Measurements from ENCODE around the gene SYPL1. TPM values are rescaled to one million over a fixed set of nuclear protein-coding genes. Genes with fewer than 3 reads are reported as not detected.

SYPL1 gene
- total and polyA plus RNA-seq, 9 of the 15 experiments (the other 6 are each of a cell fraction or from before 2014, with no cell fraction given), result 23.8 to 214 (median 70.2) TPM

DNA sequence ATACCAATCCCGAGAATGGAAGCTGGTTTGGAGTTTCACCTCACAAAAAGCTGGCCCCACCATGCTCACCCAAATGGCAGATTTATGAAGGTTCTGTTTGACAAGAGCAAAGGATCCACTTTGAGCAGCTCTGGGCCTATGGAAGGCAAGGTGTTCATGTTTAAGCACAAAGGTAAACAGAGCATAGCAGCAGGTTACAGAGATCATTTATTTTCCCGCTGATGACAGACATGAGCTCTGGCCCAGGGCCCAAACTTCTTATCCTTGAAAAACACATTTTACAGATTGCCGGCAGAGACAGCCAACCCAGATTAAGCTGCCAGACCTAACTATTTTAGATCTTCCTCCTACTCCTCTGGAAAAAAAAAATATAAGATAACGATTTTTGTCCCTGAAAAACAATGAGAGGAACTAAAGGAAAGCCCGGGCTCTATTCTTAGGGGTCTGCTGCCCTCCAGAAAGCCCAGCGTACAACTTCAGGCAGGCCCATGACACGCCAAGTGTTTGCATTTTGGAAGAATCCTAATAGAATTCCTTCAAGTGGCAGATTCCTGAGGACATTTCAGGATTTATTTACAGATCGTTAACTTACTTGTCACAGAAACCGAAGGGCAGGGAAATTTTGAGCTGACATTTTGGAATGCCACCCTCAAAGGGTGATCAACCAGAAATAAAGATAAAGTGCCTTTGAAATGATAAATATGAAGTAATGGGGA is 40.0 kb downstream of the SYPL1 start (continued):
- TF ChIP-seq, protein P1, sequence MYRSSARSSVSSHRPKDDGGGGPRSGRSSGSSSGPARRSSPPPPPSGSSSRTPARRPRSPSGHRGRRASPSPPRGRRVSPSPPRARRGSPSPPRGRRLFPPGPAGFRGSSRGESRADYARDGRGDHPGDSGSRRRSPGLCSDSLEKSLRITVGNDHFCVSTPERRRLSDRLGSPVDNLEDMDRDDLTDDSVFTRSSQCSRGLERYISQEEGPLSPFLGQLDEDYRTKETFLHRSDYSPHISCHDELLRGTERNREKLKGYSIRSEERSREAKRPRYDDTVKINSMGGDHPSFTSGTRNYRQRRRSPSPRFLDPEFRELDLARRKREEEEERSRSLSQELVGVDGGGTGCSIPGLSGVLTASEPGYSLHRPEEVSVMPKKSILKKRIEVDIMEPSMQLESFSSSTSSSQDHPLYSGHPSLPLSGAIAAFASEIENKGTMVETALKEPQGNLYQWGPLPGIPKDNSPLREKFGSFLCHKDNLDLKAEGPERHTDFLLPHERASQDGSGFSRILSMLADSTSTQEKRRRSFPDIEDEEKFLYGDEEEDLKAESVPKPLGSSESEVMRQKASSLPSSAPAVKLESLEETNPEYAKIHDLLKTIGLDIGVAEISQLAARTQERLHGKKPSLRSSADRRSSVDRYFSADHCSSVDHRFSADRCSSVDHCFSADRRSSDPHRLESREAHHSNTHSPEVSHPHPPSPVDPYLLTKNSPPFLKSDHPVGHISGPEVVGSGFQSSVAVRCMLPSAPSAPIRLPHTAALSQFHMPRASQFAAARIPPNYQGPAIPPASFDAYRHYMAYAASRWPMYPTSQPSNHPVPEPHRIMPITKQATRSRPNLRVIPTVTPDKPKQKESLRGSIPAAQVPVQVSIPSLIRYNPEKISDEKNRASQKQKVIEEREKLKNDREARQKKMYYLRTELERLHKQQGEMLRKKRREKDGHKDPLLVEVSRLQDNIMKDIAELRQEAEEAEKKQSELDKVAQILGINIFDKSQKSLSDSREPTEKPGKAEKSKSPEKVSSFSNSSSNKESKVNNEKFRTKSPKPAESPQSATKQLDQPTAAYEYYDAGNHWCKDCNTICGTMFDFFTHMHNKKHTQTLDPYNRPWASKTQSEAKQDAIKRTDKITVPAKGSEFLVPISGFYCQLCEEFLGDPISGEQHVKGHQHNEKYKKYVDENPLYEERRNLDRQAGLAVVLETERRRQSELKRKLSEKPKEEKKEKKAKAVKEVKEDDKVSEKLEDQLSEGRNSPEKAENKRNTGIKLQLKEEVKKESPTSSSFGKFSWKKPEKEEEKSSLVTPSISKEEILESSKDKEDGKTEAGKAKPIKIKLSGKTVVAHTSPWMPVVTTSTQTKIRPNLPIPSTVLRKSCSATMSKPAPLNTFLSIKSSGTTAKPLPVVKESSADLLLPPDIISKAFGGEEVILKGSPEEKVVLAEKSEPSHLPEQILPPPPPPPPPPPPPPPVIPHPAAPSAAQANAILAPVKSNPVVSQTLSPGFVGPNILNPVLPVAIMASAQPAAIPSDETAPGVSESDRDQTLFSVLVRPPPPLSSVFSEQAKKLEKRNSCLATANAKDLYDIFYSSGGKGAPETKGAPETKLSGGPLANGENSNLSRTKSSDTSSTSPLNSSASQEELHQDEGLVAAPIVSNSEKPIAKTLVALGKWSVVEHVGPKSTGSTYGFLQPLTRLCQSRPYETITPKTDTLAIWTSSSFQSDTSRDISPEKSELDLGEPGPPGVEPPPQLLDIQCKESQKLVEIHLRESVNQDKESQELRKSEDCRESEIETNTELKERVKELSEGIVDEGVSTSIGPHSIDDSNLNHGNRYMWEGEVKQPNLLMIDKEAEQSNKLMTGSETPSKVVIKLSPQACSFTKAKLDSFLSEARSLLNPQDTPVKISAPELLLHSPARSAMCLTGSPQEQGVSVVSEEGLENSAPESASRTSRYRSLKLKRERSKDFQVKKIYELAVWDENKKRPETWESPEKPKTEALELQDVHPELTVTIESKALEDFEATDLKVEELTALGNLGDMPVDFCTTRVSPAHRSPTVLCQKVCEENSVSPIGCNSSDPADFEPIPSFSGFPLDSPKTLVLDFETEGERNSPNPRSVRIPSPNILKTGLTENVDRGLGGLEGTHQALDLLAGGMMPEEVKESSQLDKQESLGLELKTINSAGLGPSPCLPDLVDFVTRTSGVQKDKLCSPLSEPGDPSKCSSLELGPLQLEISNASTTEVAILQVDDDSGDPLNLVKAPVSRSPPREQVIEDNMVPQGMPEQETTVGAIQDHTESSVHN (IDR thresholded peaks at IDR 0.05; ENCODE audit: borderline replicate concordance in 1 of 2, low read depth in 1 of 2), result peak; percentile 83 to 98
- TF ChIP-seq ZNF12 (CRISPR knock-in tag; IDR thresholded peaks at IDR 0.05) (no peak), HCFC1 (IDR thresholded peaks at IDR 0.05; ENCODE audit: low read depth, low read length) (no peak), DPF2 (IDR thresholded peaks at IDR 0.05) (peak; percentile 99), ZNF696 (CRISPR knock-in tag; conservative IDR thresholded peaks at IDR 0.05) (no peak), POLR3G (IDR thresholded peaks at IDR 0.05; ENCODE audit: extremely low read depth, insufficient read length, insufficient replicate concordance) (no peak), KAT8 (IDR thresholded peaks at IDR 0.05; ENCODE audit: low read depth) (no peak), MEF2D (tag; conservative IDR thresholded peaks at IDR 0.05; ENCODE audit: low read depth) (peak; percentile 89), RAD51 (IDR thresholded peaks at IDR 0.05; ENCODE audit: borderline replicate concordance, low read depth) (peak; percentile 38; the same call in 1 of the 2 replicates), PPARD (CRISPR knock-in tag; IDR thresholded peaks at IDR 0.05) (no peak), SIX5 (IDR thresholded peaks at IDR 0.05; ENCODE audit: borderline replicate concordance in 1 of 2, insufficient read depth in 1 of 2, low read depth in 1 of 2, low read length in 2 of 2) (no peak)
- TF ChIP-seq, protein P2, sequence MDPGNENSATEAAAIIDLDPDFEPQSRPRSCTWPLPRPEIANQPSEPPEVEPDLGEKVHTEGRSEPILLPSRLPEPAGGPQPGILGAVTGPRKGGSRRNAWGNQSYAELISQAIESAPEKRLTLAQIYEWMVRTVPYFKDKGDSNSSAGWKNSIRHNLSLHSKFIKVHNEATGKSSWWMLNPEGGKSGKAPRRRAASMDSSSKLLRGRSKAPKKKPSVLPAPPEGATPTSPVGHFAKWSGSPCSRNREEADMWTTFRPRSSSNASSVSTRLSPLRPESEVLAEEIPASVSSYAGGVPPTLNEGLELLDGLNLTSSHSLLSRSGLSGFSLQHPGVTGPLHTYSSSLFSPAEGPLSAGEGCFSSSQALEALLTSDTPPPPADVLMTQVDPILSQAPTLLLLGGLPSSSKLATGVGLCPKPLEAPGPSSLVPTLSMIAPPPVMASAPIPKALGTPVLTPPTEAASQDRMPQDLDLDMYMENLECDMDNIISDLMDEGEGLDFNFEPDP (CRISPR knock-in tag; IDR thresholded peaks at IDR 0.05), result no peak
- TF ChIP-seq, protein P3, sequence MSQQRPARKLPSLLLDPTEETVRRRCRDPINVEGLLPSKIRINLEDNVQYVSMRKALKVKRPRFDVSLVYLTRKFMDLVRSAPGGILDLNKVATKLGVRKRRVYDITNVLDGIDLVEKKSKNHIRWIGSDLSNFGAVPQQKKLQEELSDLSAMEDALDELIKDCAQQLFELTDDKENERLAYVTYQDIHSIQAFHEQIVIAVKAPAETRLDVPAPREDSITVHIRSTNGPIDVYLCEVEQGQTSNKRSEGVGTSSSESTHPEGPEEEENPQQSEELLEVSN (IDR thresholded peaks at IDR 0.05; ENCODE audit: borderline replicate concordance in 1 of 2, extremely low read depth in 1 of 2, insufficient read depth in 1 of 2, insufficient read length in 1 of 2, low read depth in 1 of 2, low read length in 1 of 2, poor library complexity in 1 of 2, severe bottlenecking in 1 of 2), result no peak

Data from K562 (cell line).